HEK293 (cell line): ENCODE data around the gene VKORC1L1.

ENCODE experiments used
- CTCF ChIA-PET: fragments of 350-600 bp; formaldehyde crosslinking; extraction: SDS; loops from one replicate; lab custom pipeline; 2021; ENCODE audit warnings: antibody characterized with exemption; lab: Yijun Ruan, JAX
- POLR2A ChIA-PET: fragments of 300-600 bp; formaldehyde crosslinking; extraction: SDS; loops from one replicate; lab custom pipeline; 2020; ENCODE audit warnings: antibody characterized with exemption, inconsistent platforms; lab: Yijun Ruan, JAX
- H3K27ac ChIP-seq: fragments of 200-500 bp; sonication (Bioruptor generic); 2 replicates; pipeline ENCODE4 v1.5.1; 2014; ENCODE audit warnings: low read depth, low read length, control low read depth, inconsistent platforms; ENCODE audit errors: extremely low read depth
- H3K36me3 ChIP-seq, 2 experiments: fragments of 200-500 bp in 1 of 2; sonication (Bioruptor generic) in 1 of 2; 1 replicate in 1 of 2; 2 replicates in 1 of 2; pipeline ENCODE4 v1.5.1; 2014 to 2017; ENCODE audit warnings: inconsistent platforms in 2 of 2, low read length in 2 of 2; ENCODE audit not compliant: control insufficient read depth in 2 of 2, insufficient read depth in 1 of 2
- H3K4me1 ChIP-seq: fragments of 200-500 bp; sonication (Bioruptor generic); 2 replicates; pipeline ENCODE4 v1.5.1; 2014; ENCODE audit warnings: mild to moderate bottlenecking, low read length, inconsistent platforms; ENCODE audit not compliant: control insufficient read depth, insufficient read depth
- H3K4me3 ChIP-seq: 2 replicates; pipeline ENCODE4 v1.5.1; 2011; ENCODE audit warnings: low read depth, mild to moderate bottlenecking, control low read depth, low read length, moderate library complexity
- H3K9me3 ChIP-seq: fragments of 200-500 bp; sonication (Bioruptor generic); 2 replicates; pipeline ENCODE4 v1.5.1; 2014; ENCODE audit warnings: low read depth, low read length, inconsistent platforms; ENCODE audit not compliant: control insufficient read depth, insufficient read depth
- BCL11A ChIP-seq: fragments of 450-650 bp; formaldehyde crosslinking; IDR thresholded peaks from 2 replicates; pipeline ENCODE4 v1.5.1; 2016; ENCODE audit warnings: low read depth, missing biosample characterization, missing genetic modification characterization
- GLIS2 ChIP-seq: fragments of 450-650 bp; formaldehyde crosslinking; IDR thresholded peaks from 2 replicates; pipeline ENCODE4 v1.5.1; 2016; ENCODE audit warnings: missing biosample characterization, missing genetic modification characterization
- KLF1 ChIP-seq: fragments of 450-650 bp; formaldehyde crosslinking; IDR thresholded peaks from 2 replicates; pipeline ENCODE4 v1.5.1; 2016; ENCODE audit warnings: missing biosample characterization, missing genetic modification characterization
- KLF8 ChIP-seq: fragments of 450-650 bp; formaldehyde crosslinking; IDR thresholded peaks from 2 replicates; pipeline ENCODE4 v1.5.1; 2016; ENCODE audit warnings: missing biosample characterization, missing genetic modification characterization
- OSR2 ChIP-seq: fragments of 450-650 bp; formaldehyde crosslinking; IDR thresholded peaks from 2 replicates; pipeline ENCODE4 v1.5.1; 2016; ENCODE audit warnings: missing biosample characterization, missing genetic modification characterization
- PRDM2 ChIP-seq: fragments of 450-650 bp; formaldehyde crosslinking; IDR thresholded peaks from 2 replicates; pipeline ENCODE4 v1.5.1; 2016; ENCODE audit warnings: missing biosample characterization, missing genetic modification characterization, borderline replicate concordance
- SCRT1 ChIP-seq: fragments of 450-650 bp; formaldehyde crosslinking; IDR thresholded peaks from 2 replicates; pipeline ENCODE4 v1.5.1; 2016; ENCODE audit warnings: missing biosample characterization, missing genetic modification characterization, borderline replicate concordance
- TCF7L2 ChIP-seq: IDR thresholded peaks from 2 replicates; pipeline ENCODE4 v1.6.1; 2011; ENCODE audit warnings: low read depth, mild to moderate bottlenecking, inconsistent platforms, low read length, moderate library complexity, borderline replicate concordance
- ZBTB20 ChIP-seq: fragments of 450-650 bp; formaldehyde crosslinking; IDR thresholded peaks from 2 replicates; pipeline ENCODE4 v1.5.1; 2016; ENCODE audit warnings: missing biosample characterization, missing genetic modification characterization
- ZNF202 ChIP-seq: fragments of 450-650 bp; formaldehyde crosslinking; IDR thresholded peaks from 2 replicates; pipeline ENCODE4 v1.5.1; 2016; ENCODE audit warnings: missing biosample characterization, missing genetic modification characterization, borderline replicate concordance
- ZNF266 ChIP-seq: fragments of 450-650 bp; formaldehyde crosslinking; IDR thresholded peaks from 2 replicates; pipeline ENCODE4 v1.5.1; 2016; ENCODE audit warnings: missing biosample characterization, missing genetic modification characterization, low read depth
- ZNF350 ChIP-seq: fragments of 450-650 bp; formaldehyde crosslinking; IDR thresholded peaks from 2 replicates; pipeline ENCODE4 v1.5.0; 2017; ENCODE audit warnings: missing biosample characterization, mild to moderate bottlenecking, missing genetic modification characterization
- ZNF473 ChIP-seq: fragments of 450-650 bp; formaldehyde crosslinking; IDR thresholded peaks from 2 replicates; pipeline ENCODE4 v1.5.1; 2017; ENCODE audit warnings: missing biosample characterization, missing genetic modification characterization
- ZNF560 ChIP-seq: fragments of 450-650 bp; formaldehyde crosslinking; IDR thresholded peaks from 2 replicates; pipeline ENCODE4 v1.5.1; 2017; ENCODE audit warnings: missing biosample characterization, missing genetic modification characterization, borderline replicate concordance
- ZNF600 ChIP-seq: fragments of 450-650 bp; formaldehyde crosslinking; IDR thresholded peaks from 2 replicates; pipeline ENCODE4 v1.5.1; 2016; ENCODE audit warnings: missing biosample characterization, missing genetic modification characterization
- ZNF610 ChIP-seq: fragments of 450-650 bp; formaldehyde crosslinking; IDR thresholded peaks from 2 replicates; pipeline ENCODE4 v1.5.1; 2016; ENCODE audit warnings: missing biosample characterization, missing genetic modification characterization, borderline replicate concordance
- ZNF692 ChIP-seq: fragments of 450-650 bp; formaldehyde crosslinking; IDR thresholded peaks from 2 replicates; pipeline ENCODE4 v1.5.1; 2016; ENCODE audit warnings: missing biosample characterization, missing genetic modification characterization
- ZNF76 ChIP-seq: fragments of 450-650 bp; formaldehyde crosslinking; IDR thresholded peaks from 2 replicates; pipeline ENCODE4; 2016; ENCODE audit warnings: low read depth, missing biosample characterization, missing genetic modification characterization, borderline replicate concordance
- ZNF777 ChIP-seq: fragments of 450-650 bp; formaldehyde crosslinking; IDR thresholded peaks from 2 replicates; pipeline ENCODE4 v1.5.1; 2017; ENCODE audit warnings: missing biosample characterization, missing genetic modification characterization, borderline replicate concordance
- ZNF830 ChIP-seq: fragments of 450-650 bp; IDR thresholded peaks from 2 replicates; pipeline ENCODE4 v1.5.0; 2018; ENCODE audit warnings: missing biosample characterization, missing genetic modification characterization, low read depth, mild to moderate bottlenecking, moderate library complexity
- ZNF837 ChIP-seq: fragments of 450-650 bp; formaldehyde crosslinking; IDR thresholded peaks from 2 replicates; pipeline ENCODE4 v1.5.1; 2016; ENCODE audit warnings: missing biosample characterization, missing genetic modification characterization
- TF ChIP-seq, protein P1 (sequence below): fragments of 450-650 bp; formaldehyde crosslinking; IDR thresholded peaks from 2 replicates; pipeline ENCODE4 v1.5.1; 2017; ENCODE audit warnings: missing biosample characterization, missing genetic modification characterization

VKORC1L1 gene

DNA sequence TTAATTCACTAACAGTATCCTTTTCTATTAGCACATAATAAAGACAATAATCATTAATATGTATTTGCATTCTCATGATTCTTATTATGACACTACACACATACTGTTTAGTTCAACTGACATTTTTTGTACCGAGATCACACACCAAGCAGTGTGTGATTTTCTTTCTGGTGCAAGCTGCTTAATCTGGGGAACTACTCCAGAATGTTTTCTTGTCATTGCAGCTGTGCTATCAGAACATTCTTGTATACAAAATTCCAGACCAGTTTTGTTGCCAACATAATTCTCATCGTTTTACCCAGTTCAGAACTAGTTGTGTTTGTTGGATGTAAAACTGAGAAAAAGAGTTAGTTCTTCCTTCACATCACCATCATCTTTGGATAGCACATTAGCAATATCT, 37.4 kb downstream of the VKORC1L1 start:
- CTCF ChIA-PET: no interaction called here
- POLR2A ChIA-PET: no interaction called here

GRCh38 chr7:65912237-65912636, 39.4 kb downstream of the VKORC1L1 start:
- CTCF ChIA-PET: interaction anchor here (0.9 kb wide), 1 partner anchor 29 kb away, joined by 4 read pairs; no protein-coding TSS in a partner anchor
- Histone ChIP-seq H3K27ac (no peak overlapping the region), H3K4me1 (no peaks in the 10 kb centered on the region), H3K36me3 (no peaks in the 10 kb centered on the region; a peak in 1 of 3 replicates), H3K9me3 (no peaks in the 10 kb centered on the region), H3K4me3 (no peak overlapping the region)
- TF ChIP-seq BCL11A (tag by site-specific recombination) (no peak), ZNF560 (no peak), ZNF266 (tag by site-specific recombination) (no peak), ZNF692 (no peak), ZNF777 (no peak), TCF7L2 (no peak), ZNF76 (tag by site-specific recombination) (no peak), GLIS2 (tag by site-specific recombination) (no peak), ZNF202 (no peak), ZNF837 (tag by site-specific recombination) (no peak), PRDM2 (tag by site-specific recombination) (no peak), ZNF473 (tag by site-specific recombination) (no peak), ZBTB20 (tag by site-specific recombination) (no peak), SCRT1 (no peak)
- TF ChIP-seq, protein P1, sequence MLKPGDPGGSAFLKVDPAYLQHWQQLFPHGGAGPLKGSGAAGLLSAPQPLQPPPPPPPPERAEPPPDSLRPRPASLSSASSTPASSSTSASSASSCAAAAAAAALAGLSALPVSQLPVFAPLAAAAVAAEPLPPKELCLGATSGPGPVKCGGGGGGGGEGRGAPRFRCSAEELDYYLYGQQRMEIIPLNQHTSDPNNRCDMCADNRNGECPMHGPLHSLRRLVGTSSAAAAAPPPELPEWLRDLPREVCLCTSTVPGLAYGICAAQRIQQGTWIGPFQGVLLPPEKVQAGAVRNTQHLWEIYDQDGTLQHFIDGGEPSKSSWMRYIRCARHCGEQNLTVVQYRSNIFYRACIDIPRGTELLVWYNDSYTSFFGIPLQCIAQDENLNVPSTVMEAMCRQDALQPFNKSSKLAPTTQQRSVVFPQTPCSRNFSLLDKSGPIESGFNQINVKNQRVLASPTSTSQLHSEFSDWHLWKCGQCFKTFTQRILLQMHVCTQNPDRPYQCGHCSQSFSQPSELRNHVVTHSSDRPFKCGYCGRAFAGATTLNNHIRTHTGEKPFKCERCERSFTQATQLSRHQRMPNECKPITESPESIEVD: no peak
- POLR2A ChIA-PET: no interaction called here

More for the DNA sequence above, 37.4 kb downstream of the VKORC1L1 start:
- TF ChIP-seq ZNF350 (no peak), KLF8 (tag by site-specific recombination) (no peak), ZNF600 (peak; percentile 36; the same call in 1 of the 2 replicates), ZNF76 (tag by site-specific recombination) (no peak), ZNF610 (tag by site-specific recombination) (no peak), KLF1 (tag by site-specific recombination) (no peak), OSR2 (no peak), ZBTB20 (tag by site-specific recombination) (no peak), ZNF830 (tag by site-specific recombination) (no peak)
- no peak overlapping the region for H3K4me3 ChIP-seq
- H3K27ac ChIP-seq: no peak overlapping the region
- H3K36me3 ChIP-seq: no peaks in the 10 kb centered on the region; a peak in 1 of 3 replicates
- H3K4me1 ChIP-seq: no peaks in the 10 kb centered on the region
- H3K9me3 ChIP-seq: no peaks in the 10 kb centered on the region
